ENCODE data around the gene ABCA2. TPM values are rescaled to one million over a fixed set of nuclear protein-coding genes. Genes with fewer than 3 reads are reported as not detected.

Gene ABCA2
- total and polyA plus RNA-seq, 9 of the 15 experiments (the other 6 are each of a cell fraction or from before 2014, with no cell fraction given) = 0.69 to 16.3 (median 6.1) TPM; not detected in 2

DNA sequence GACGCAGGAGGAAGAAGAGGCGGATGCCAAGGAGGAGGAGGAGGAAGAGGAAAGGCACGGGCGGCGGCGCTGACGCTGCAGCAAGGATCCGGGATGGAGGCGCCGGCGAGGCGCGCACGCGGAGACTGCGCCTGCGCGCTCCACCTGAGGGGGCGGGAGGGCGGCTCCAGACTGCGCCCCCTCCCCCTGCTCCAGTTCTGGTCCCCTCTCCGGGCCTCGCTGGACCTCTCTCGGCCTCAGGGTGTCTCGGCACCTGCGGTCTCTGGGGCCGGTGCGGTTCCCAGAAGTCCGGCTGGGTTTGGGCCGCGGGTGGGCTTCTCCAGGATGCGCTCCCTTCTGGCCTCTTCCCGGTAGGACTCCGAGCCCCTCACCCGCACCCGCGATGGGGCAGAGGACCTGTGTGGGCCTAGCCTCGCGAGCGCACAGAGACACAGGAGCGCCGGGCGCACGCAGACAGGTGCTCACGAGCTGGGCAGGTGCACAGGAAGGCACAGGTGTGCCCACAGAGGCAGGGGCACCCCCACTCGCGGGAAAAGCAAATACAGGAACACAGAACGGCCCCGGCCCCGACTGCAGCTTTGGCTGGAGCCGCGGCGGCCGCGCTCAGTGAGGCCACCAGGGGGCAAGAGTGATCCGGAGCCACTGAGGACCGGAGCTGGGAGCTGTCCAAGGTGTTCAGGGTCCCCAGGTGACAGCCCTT, 18.2 kb upstream of the ABCA2 start, which contains the start of gene NPDC1 (continued):
- peak; percentile 22; the same call in 1 of the 2 replicates for TF ChIP-seq BCOR (IDR thresholded peaks at IDR 0.05)
- TF ChIP-seq NUFIP1 (IDR thresholded peaks at IDR 0.05; ENCODE audit: partially characterized antibody) = no peak
- TF ChIP-seq OTX1 (CRISPR knock-in tag; IDR thresholded peaks at IDR 0.05) = no peak
- TF ChIP-seq, protein P1, sequence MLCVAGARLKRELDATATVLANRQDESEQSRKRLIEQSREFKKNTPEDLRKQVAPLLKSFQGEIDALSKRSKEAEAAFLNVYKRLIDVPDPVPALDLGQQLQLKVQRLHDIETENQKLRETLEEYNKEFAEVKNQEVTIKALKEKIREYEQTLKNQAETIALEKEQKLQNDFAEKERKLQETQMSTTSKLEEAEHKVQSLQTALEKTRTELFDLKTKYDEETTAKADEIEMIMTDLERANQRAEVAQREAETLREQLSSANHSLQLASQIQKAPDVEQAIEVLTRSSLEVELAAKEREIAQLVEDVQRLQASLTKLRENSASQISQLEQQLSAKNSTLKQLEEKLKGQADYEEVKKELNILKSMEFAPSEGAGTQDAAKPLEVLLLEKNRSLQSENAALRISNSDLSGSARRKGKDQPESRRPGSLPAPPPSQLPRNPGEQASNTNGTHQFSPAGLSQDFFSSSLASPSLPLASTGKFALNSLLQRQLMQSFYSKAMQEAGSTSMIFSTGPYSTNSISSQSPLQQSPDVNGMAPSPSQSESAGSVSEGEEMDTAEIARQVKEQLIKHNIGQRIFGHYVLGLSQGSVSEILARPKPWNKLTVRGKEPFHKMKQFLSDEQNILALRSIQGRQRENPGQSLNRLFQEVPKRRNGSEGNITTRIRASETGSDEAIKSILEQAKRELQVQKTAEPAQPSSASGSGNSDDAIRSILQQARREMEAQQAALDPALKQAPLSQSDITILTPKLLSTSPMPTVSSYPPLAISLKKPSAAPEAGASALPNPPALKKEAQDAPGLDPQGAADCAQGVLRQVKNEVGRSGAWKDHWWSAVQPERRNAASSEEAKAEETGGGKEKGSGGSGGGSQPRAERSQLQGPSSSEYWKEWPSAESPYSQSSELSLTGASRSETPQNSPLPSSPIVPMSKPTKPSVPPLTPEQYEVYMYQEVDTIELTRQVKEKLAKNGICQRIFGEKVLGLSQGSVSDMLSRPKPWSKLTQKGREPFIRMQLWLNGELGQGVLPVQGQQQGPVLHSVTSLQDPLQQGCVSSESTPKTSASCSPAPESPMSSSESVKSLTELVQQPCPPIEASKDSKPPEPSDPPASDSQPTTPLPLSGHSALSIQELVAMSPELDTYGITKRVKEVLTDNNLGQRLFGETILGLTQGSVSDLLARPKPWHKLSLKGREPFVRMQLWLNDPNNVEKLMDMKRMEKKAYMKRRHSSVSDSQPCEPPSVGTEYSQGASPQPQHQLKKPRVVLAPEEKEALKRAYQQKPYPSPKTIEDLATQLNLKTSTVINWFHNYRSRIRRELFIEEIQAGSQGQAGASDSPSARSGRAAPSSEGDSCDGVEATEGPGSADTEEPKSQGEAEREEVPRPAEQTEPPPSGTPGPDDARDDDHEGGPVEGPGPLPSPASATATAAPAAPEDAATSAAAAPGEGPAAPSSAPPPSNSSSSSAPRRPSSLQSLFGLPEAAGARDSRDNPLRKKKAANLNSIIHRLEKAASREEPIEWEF (CRISPR knock-in tag; IDR thresholded peaks at IDR 0.05) = no peak
- TF ChIP-seq, protein P2, sequence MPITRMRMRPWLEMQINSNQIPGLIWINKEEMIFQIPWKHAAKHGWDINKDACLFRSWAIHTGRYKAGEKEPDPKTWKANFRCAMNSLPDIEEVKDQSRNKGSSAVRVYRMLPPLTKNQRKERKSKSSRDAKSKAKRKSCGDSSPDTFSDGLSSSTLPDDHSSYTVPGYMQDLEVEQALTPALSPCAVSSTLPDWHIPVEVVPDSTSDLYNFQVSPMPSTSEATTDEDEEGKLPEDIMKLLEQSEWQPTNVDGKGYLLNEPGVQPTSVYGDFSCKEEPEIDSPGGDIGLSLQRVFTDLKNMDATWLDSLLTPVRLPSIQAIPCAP (CRISPR knock-in tag; IDR thresholded peaks at IDR 0.05; ENCODE audit: borderline replicate concordance) = no peak
- TF ChIP-seq KLF13 (tag; IDR thresholded peaks at IDR 0.05; ENCODE audit: borderline replicate concordance, low read depth) = no peak
- peak; percentile 88 for TF ChIP-seq STAG1 (CRISPR knock-in tag; IDR thresholded peaks at IDR 0.05; ENCODE audit: borderline replicate concordance)
- no peak for TF ChIP-seq BRD9 (IDR thresholded peaks at IDR 0.05; ENCODE audit: low read depth, partially characterized antibody)
- TF ChIP-seq IFI16 (CRISPR knock-in tag; IDR thresholded peaks at IDR 0.05) = no peak
- TF ChIP-seq ZNF583 (CRISPR knock-in tag; IDR thresholded peaks at IDR 0.05) = no peak
- TF ChIP-seq, protein P3, sequence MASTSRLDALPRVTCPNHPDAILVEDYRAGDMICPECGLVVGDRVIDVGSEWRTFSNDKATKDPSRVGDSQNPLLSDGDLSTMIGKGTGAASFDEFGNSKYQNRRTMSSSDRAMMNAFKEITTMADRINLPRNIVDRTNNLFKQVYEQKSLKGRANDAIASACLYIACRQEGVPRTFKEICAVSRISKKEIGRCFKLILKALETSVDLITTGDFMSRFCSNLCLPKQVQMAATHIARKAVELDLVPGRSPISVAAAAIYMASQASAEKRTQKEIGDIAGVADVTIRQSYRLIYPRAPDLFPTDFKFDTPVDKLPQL (IDR thresholded peaks at IDR 0.05; ENCODE audit: extremely low read depth, insufficient read length) = no peak
- TF ChIP-seq, protein P4, sequence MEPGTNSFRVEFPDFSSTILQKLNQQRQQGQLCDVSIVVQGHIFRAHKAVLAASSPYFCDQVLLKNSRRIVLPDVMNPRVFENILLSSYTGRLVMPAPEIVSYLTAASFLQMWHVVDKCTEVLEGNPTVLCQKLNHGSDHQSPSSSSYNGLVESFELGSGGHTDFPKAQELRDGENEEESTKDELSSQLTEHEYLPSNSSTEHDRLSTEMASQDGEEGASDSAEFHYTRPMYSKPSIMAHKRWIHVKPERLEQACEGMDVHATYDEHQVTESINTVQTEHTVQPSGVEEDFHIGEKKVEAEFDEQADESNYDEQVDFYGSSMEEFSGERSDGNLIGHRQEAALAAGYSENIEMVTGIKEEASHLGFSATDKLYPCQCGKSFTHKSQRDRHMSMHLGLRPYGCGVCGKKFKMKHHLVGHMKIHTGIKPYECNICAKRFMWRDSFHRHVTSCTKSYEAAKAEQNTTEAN (CRISPR knock-in tag; IDR thresholded peaks at IDR 0.05) = 0 out of 2 replicates have a peak, but pooled peaks have one; percentile 60
- no peak for TF ChIP-seq POU5F1 (IDR thresholded peaks at IDR 0.05; ENCODE audit: borderline replicate concordance, low read depth, low read length, partially characterized antibody)
- no peak for TF ChIP-seq FOXA3 (CRISPR knock-in tag; conservative IDR thresholded peaks at IDR 0.05 in 1 of 2, IDR thresholded peaks at IDR 0.05 in 1 of 2)
- TF ChIP-seq STAT5B (CRISPR knock-in tag; IDR thresholded peaks at IDR 0.05) = no peak
- TF ChIP-seq HDGF (IDR thresholded peaks at IDR 0.05) = no peak
- peak in 1 of 2 experiments; percentile 63; a peak in 2 of 4 replicates for TF ChIP-seq HDAC1 (IDR thresholded peaks at IDR 0.05)
- TF ChIP-seq FOXM1 (IDR thresholded peaks at IDR 0.05; ENCODE audit: low read depth) = no peak
- TF ChIP-seq FOXM1 (CRISPR knock-in tag; IDR thresholded peaks at IDR 0.05; ENCODE audit: low read depth) = peak; percentile 36; the same call in 1 of the 2 replicates
- no peak for TF ChIP-seq RBM15 (IDR thresholded peaks at IDR 0.05; ENCODE audit: insufficient read depth, low read length)
- TF ChIP-seq SAFB (IDR thresholded peaks at IDR 0.05; ENCODE audit: borderline replicate concordance, low read depth, low read length) = 0 out of 2 replicates have a peak, but pooled peaks have one; percentile 45
